ENCODE data around the gene SPARCL1. TPM values are rescaled to one million over a fixed set of nuclear protein-coding genes. Genes with fewer than 3 reads are reported as not detected.

The SPARCL1 gene
- total and polyA plus RNA-seq, 9 of the 15 experiments (the other 6 are each of a cell fraction or from before 2014, with no cell fraction given) = 0.03 to 0.71 (median 0.05) TPM; not detected in 3

DNA sequence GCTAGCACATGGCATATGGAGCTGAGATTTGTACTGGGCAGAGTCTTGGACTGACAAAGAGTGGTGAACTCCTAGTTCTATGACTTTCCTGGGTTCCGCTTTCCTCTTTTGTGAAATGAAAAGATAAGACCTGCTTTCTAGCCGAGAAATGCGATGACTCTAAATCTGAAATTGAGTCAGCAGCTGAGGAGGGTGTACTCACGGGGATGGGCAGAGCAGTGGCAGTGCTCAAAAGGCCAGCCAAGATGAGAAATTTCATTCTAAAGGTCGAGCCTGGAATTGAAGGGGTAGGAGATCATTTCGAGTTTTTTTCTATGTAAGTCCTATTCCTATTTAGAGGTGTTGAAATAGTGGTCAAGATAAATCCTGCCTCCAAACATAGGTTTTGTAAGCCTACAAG, 59.8 kb downstream of the SPARCL1 start (continued):
- TF ChIP-seq ZNF140 (CRISPR knock-in tag; IDR thresholded peaks at IDR 0.05) = no peak

DNA sequence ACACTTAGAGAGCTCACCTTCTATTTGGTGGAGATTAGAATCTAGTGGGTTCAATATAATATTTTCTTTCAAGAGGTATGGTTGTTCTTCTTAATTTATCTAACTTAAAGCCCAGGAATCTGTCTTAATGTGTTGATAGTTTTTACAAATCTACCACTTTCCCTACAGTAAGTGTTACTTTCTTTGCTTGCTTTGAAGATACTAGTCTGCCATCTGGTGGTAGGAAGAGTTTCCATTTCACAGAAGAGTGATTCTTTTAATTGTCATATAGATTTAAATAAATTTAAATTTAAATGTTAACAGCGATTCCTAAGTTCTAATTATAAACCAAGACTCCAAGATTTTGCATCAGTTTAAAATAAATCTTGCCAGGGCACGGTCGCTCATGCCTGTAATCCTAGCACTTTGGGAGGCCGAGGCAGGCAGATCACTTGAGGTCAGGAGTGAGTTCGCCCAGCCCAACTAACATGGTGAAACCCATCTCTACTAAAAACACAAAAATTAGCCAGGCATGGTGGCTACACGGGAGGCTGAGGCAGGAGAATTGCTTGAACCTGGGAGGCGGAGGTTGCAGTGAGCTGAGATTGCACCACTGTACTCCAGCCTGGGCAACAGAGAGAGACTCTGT, 63.3 kb downstream of the SPARCL1 start:
- no peaks in the 10 kb centered on the region for H3K9me3 ChIP-seq (replicated peaks; ENCODE audit: control insufficient read depth, insufficient read depth, low read depth, low read length)
- 29% methylated on average over 7 of the region's 7 CpGs for WGBS (ENCODE audit: insufficient coverage, low coverage, missing lambda C conversion rate)
- H2AFZ ChIP-seq (ENCODE audit: low read depth, low read length) = no peak overlapping the region
- ChIA-PET POLR2A (no interaction called here), CTCF (ENCODE audit: low intra/inter-chr PET ratio) (interaction anchor here (1.1 to 3.2 kb wide), 8 partner anchors 90 to 570 kb away, joined by 3 to 22 read pairs (median 4); no protein-coding TSS in a partner anchor)
- intact Hi-C loops (cut with micrococcal nuclease) (loop anchor here (1.0 to 5.0 kb wide), 5 partner anchors 74 to 567 kb away; partner anchors contain the start of gene HSD17B11), in situ Hi-C loops (cut with MboI) (no loop called here)
- no peaks in the 10 kb centered on the region for H3K4me1 ChIP-seq (replicated peaks in 1 of 2; ENCODE audit: control insufficient read depth in 2 of 2, insufficient read depth in 2 of 2, low read length in 2 of 2)
- H3K4me2 ChIP-seq (ENCODE audit: insufficient read depth, low read length) = no peak overlapping the region
- BruUV-seq (replicated peaks) = no TSS peak
- peak; percentile 57 for FAIRE-seq
- H4K20me1 ChIP-seq (replicated peaks; ENCODE audit: control insufficient read depth, insufficient read depth, low read length) = no peaks in the 10 kb centered on the region
- no peaks in the 10 kb centered on the region for H3K27me3 ChIP-seq (ENCODE audit: control insufficient read depth in 2 of 2, insufficient read depth in 2 of 2, low read length in 2 of 2)
- H3K9me1 ChIP-seq (ENCODE audit: control insufficient read depth, insufficient read depth, low read length) = no peaks in the 10 kb centered on the region
- no peak overlapping the region for H3K9ac ChIP-seq (ENCODE audit: insufficient read depth in 1 of 2, low read depth in 2 of 2, low read length in 2 of 2)
- DNase-seq (ENCODE audit: extremely low read depth in 1 of 4, low spot score in 3 of 4) = peak; percentile 18 to 60 (median 20)
- ATAC-seq = peak; percentile 84
- no peaks in the 10 kb centered on the region for H3K36me3 ChIP-seq (ENCODE audit: control insufficient read depth, insufficient read depth, low read length)
- no peaks in the 10 kb centered on the region for H3K79me2 ChIP-seq (ENCODE audit: control insufficient read depth, insufficient read depth, low read length)
- H3K4me3 ChIP-seq = no peak overlapping the region
- no peak overlapping the region for H3K27ac ChIP-seq (ENCODE audit: extremely low read depth, low read depth, low read length)
- no peak for TF ChIP-seq PTRF (tag; IDR thresholded peaks at IDR 0.05)
- peak; percentile 86 to 90 for TF ChIP-seq RAD21 (CRISPR knock-in tag; conservative IDR thresholded peaks at IDR 0.05 in 1 of 2, IDR thresholded peaks at IDR 0.05 in 1 of 2)
- no peak for TF ChIP-seq MBD2 (IDR thresholded peaks at IDR 0.05; ENCODE audit: borderline replicate concordance, low read depth)
- TF ChIP-seq, protein P1, sequence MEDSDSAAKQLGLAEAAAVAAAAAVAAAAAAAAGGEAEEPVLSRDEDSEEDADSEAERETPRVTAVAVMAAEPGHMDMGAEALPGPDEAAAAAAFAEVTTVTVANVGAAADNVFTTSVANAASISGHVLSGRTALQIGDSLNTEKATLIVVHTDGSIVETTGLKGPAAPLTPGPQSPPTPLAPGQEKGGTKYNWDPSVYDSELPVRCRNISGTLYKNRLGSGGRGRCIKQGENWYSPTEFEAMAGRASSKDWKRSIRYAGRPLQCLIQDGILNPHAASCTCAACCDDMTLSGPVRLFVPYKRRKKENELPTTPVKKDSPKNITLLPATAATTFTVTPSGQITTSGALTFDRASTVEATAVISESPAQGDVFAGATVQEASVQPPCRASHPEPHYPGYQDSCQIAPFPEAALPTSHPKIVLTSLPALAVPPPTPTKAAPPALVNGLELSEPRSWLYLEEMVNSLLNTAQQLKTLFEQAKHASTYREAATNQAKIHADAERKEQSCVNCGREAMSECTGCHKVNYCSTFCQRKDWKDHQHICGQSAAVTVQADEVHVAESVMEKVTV (CRISPR knock-in tag; IDR thresholded peaks at IDR 0.05) = peak; percentile 76
- peak; percentile 52; the same call in 1 of the 2 replicates for TF ChIP-seq ARID2 (IDR thresholded peaks at IDR 0.05)
- TF ChIP-seq, protein P2, sequence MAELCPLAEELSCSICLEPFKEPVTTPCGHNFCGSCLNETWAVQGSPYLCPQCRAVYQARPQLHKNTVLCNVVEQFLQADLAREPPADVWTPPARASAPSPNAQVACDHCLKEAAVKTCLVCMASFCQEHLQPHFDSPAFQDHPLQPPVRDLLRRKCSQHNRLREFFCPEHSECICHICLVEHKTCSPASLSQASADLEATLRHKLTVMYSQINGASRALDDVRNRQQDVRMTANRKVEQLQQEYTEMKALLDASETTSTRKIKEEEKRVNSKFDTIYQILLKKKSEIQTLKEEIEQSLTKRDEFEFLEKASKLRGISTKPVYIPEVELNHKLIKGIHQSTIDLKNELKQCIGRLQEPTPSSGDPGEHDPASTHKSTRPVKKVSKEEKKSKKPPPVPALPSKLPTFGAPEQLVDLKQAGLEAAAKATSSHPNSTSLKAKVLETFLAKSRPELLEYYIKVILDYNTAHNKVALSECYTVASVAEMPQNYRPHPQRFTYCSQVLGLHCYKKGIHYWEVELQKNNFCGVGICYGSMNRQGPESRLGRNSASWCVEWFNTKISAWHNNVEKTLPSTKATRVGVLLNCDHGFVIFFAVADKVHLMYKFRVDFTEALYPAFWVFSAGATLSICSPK (IDR thresholded peaks at IDR 0.05; ENCODE audit: borderline replicate concordance) = no peak
- TF ChIP-seq, protein P3, sequence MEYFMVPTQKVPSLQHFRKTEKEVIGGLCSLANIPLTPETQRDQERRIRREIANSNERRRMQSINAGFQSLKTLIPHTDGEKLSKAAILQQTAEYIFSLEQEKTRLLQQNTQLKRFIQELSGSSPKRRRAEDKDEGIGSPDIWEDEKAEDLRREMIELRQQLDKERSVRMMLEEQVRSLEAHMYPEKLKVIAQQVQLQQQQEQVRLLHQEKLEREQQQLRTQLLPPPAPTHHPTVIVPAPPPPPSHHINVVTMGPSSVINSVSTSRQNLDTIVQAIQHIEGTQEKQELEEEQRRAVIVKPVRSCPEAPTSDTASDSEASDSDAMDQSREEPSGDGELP (CRISPR knock-in tag; IDR thresholded peaks at IDR 0.05; ENCODE audit: borderline replicate concordance) = no peak
- peak; percentile 72 for TF ChIP-seq SMC3 (conservative IDR thresholded peaks at IDR 0.05; ENCODE audit: insufficient read depth, low read depth, low read length)
- no peak for TF ChIP-seq ZNF3 (CRISPR knock-in tag; IDR thresholded peaks at IDR 0.05)

Measured in K562 (cell line).